Adrenal gland (tissue), 12 donors: Measurements from ENCODE around the gene RAB6B. TPM values are rescaled to one million over a fixed set of nuclear protein-coding genes. Genes with fewer than 3 reads are reported as not detected.

Source experiments
- DNase-seq, 7 donors: peaks; one replicate each; pipeline ENCODE4 v3.0.0-alpha.2; 2019 to 2020
- H3K27ac ChIP-seq, 5 donors: fragments of 200-600 bp; sonication (generic) in 4 of 5; 1 replicate in 3 of 5; 2 replicates in 2 of 5; pipeline versions ENCODE4 v1.5.1 to v1.8.0; 2016 to 2020; ENCODE audit warnings: mild to moderate bottlenecking in 1 of 5
- H3K27me3 ChIP-seq: fragments of 200-600 bp; 2 replicates; pipeline ENCODE4 v1.8.0; 2021
- H3K36me3 ChIP-seq, 2 donors: fragments of 200-600 bp; replicated peaks in 1 of 2; 1 replicate in 1 of 2; 2 replicates in 1 of 2; pipeline versions ENCODE4 v1.5.1 to v1.8.0; 2018 to 2022
- H3K4me1 ChIP-seq, 2 donors: fragments of 200-600 bp; replicated peaks in 1 of 2; 1 replicate in 1 of 2; 2 replicates in 1 of 2; pipeline versions ENCODE4 v1.5.1 to v1.8.0; 2018 to 2021
- H3K4me3 ChIP-seq, 4 donors: fragments of 200-600 bp; sonication (generic) in 3 of 4; one replicate each; pipeline ENCODE4 v1.5.1; 2016 to 2018
- H3K9me3 ChIP-seq, 3 donors: fragments of 200-600 bp; sonication (generic) in 1 of 3; replicated peaks in 1 of 3; 1 replicate in 2 of 3; 2 replicates in 1 of 3; pipeline versions ENCODE4 v1.5.1 to v1.8.0; 2016 to 2021
- POLR2A ChIP-seq, 2 donors: fragments of 450-650 bp; IDR thresholded peaks; one replicate each; pipeline ENCODE4 v1.6.1; 2017; ENCODE audit warnings: antibody characterized with exemption in 2 of 2, mild to moderate bottlenecking in 2 of 2, moderate library complexity in 1 of 2
- WGBS, 4 donors: extraction: QIAGEN DNeasy Blood & Tissue Kit in 2 of 4; methylation state at CpG; one replicate each; pipeline versions ENCODE4 v1.1.5 to v1.1.7; 2013 to 2017; 5-methylcytosine and 5-hydroxymethylcytosine counted together
- intact Hi-C, 2 donors: fragments of 100-400 bp; cut with DNase I; formaldehyde crosslinking; loops; one replicate each; pipeline versions ENCODE4 v1.14.1 to v1.15.0; 2022 to 2023
- polyA plus RNA-seq, 3 donors: library from polyadenylated mRNA; stranded (reverse); fragments of 200-250 nt in 2 of 3; fragments of 350-450 nt in 1 of 3; fragmentation: Illumina TruSeq in 1 of 3; extraction: RNeasy Lipid Tissue Mini Kit (QIAGEN cat#74804) in 1 of 3; gene quantifications; one replicate each; pipeline ENCODE4 v1.2.3, GENCODE V29; 2013 to 2014
- total RNA-seq, 9 donors: library from RNA; depleted of rRNA in 4 of 9; stranded (reverse); fragments of >200 nt in 4 of 9; fragments of 120-200 nt in 1 of 9; fragmentation: NEBNext Ultra II Directional in 1 of 9; extraction: Animal tissue kit (Norgen Biotek cat#: 25700) in 1 of 9; gene quantifications; one replicate each; pipeline versions ENCODE4 v1.1.0 to v1.2.4, GENCODE V29; 2013 to 2023
- TF ChIP-seq, protein P1 (sequence below), 6 experiments: fragments of 450-650 bp in 4 of 6; fragments of 200-600 bp in 2 of 6; sonication (generic) in 1 of 6; IDR thresholded peaks; 1 replicate in 5 of 6; 2 replicates in 1 of 6; pipeline versions ENCODE4 v1.5.1 to v1.8.0; 2016 to 2021; ENCODE audit warnings: antibody characterized with exemption in 6 of 6, mild to moderate bottlenecking in 2 of 6, moderate library complexity in 1 of 6
- donor health status: healthy with polysubstance abuse.
- donor health status: Bipolar disorder and iron deficiency.
- donor health status: DM: yes; HTN: yes; CAD: no.
- donor health status: DM: no; HTN: no; CAD: no.
- donor health status: DM: no; HTN: no; CAD: no.
- donor health status: DM: yes; HTN: yes; CAD: no.

The RAB6B gene
- total and polyA plus RNA-seq, 12 donors: 1.4 to 14.5 (median 4.3) TPM

DNA sequence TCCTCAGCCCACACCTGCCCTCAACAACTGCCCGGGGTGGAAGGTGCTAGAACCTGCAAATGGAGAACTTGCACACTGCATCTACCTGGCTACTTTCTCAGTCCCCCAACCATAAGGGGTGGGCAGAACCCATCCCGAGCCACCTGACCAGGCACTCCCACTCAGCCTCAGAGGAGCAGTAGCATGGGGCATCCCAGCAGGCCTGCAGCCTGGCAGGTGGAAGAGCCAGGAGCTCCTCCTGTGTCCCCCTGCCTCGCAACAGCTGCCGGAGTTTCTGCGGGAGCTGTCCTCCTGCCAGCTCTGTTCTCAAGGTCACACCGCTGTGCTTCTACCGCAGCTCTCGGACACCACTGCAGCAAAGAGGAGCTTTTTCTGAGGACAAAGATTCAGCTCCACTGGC lies 27.5 kb downstream of the RAB6B start:
- H3K36me3 ChIP-seq: no peaks in the 10 kb centered on the region
- no peak overlapping the region for H3K27ac ChIP-seq
- no peaks in the 10 kb centered on the region for H3K27me3 ChIP-seq
- no peaks in the 10 kb centered on the region for H3K9me3 ChIP-seq
- TF ChIP-seq POLR2A (IDR thresholded peaks at IDR 0.05): no peak
- TF ChIP-seq, protein P1, sequence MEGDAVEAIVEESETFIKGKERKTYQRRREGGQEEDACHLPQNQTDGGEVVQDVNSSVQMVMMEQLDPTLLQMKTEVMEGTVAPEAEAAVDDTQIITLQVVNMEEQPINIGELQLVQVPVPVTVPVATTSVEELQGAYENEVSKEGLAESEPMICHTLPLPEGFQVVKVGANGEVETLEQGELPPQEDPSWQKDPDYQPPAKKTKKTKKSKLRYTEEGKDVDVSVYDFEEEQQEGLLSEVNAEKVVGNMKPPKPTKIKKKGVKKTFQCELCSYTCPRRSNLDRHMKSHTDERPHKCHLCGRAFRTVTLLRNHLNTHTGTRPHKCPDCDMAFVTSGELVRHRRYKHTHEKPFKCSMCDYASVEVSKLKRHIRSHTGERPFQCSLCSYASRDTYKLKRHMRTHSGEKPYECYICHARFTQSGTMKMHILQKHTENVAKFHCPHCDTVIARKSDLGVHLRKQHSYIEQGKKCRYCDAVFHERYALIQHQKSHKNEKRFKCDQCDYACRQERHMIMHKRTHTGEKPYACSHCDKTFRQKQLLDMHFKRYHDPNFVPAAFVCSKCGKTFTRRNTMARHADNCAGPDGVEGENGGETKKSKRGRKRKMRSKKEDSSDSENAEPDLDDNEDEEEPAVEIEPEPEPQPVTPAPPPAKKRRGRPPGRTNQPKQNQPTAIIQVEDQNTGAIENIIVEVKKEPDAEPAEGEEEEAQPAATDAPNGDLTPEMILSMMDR (IDR thresholded peaks at IDR 0.05): no peak
- peaks cover 0 to 5% of the 10 kb centered on the region in 2 donors for H3K4me1 ChIP-seq
- WGBS, 4 donors: 40 to 64% (median 52%) methylated on average over 6 to 8 of the region's 8 CpGs
- DNase-seq: peak in 4 of 7 donors; percentile 17 to 45 (median 28)
- intact Hi-C loops: no loop called here
- no peak overlapping the region for H3K4me3 ChIP-seq

DNA sequence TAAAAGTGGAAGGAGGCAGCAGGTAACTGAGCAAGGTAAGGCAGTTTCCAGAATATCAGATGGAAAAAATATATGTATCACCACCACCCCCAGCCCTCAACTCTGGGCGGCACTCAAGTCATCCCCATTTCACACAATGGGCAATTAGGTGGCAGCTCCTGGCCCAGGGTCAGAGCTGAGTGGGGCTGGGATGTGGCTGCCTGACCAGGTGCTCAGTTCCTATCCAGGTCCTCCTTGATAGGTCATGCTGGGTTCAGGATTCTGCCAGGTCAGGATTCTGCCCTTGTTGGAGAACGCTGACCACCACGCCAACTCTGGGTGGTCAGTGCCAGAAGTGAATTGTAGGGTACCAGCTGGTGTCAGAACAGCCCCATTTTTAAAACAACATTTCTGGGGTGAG lies 29.5 kb downstream of the RAB6B start:
- no peak for DNase-seq
- no peak overlapping the region for H3K27ac ChIP-seq
- no peaks in the 10 kb centered on the region for H3K9me3 ChIP-seq
- no peak for TF ChIP-seq POLR2A (IDR thresholded peaks at IDR 0.05)
- TF ChIP-seq, protein P1 (IDR thresholded peaks at IDR 0.05): no peak
- no peak overlapping the region for H3K4me3 ChIP-seq
- H3K27me3 ChIP-seq: no peaks in the 10 kb centered on the region
- intact Hi-C loops: no loop called here
- H3K36me3 ChIP-seq: no peaks in the 10 kb centered on the region
- 95 to 100% (median 99%) methylated on average over 1 to 3 of the region's 3 CpGs for WGBS, 4 donors
- peaks cover 0 to 5% of the 10 kb centered on the region in 2 donors for H3K4me1 ChIP-seq

DNA sequence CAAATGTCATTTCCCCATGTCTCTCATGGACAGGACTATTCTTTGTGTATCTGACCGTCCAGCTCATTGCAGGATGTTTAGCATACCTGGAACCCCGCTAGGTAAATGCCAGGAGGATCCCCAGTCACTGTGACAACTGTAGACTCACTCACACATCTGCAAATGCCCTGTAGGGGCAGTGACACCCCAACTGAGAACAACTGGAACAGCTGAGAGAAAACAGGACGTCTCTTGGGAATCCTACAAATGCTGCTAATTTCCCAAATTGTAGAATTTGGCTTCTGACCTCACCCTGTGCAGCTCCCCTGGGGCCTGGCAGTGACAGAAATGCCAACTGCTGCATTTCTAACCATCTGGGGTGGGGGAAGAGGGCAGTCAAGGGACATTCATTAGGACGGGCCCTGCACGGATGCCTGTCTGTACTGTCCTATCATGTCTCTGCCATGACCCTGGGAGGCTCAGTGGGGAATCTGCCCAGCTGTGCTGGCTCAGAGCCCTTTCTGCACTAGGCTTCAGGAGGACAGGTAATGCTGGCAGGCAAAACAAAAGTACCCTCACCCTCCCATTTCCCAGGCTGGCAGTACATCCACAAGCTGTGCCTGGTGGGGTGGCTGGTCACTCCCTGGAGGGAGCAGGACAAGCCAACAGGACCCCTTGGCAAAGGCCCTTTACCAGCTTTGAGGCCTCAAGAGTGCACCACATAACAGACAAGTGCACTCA lies 30.4 kb downstream of the RAB6B start:
- peaks cover 0 to 5% of the 10 kb centered on the region in 2 donors for H3K4me1 ChIP-seq
- intact Hi-C loops: no loop called here
- no peaks in the 10 kb centered on the region for H3K9me3 ChIP-seq
- 77 to 88% (median 81%) methylated on average over 3 to 5 of the region's 5 CpGs for WGBS, 4 donors
- no peak overlapping the region for H3K27ac ChIP-seq
- TF ChIP-seq POLR2A (IDR thresholded peaks at IDR 0.05): no peak
- H3K36me3 ChIP-seq: no peaks in the 10 kb centered on the region
- no peak overlapping the region for H3K4me3 ChIP-seq
- H3K27me3 ChIP-seq: no peaks in the 10 kb centered on the region
- no peak for DNase-seq

DNA sequence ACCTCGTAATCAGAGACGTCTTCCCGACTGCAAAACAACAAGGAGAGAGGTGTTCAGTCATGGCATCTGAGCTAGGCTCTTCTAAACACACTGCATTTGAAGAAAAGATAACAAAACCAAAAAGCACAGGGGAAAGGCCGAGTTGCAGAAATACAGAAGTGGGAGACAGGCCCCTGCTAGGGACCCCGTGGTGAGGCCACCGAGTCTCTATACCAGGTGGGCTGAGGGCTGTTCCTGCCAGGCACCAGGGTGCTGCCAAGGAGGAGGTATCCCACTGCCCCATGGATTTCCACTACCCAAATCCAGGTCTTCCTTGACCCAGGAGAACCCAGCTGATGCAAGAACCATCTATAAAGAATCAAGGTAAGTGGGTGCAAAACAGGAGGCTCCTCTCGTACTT lies 31.1 kb downstream of the RAB6B start:
- DNase-seq: no peak
- TF ChIP-seq POLR2A (IDR thresholded peaks at IDR 0.05): no peak
- TF ChIP-seq, protein P1 (IDR thresholded peaks at IDR 0.05): no peak

DNA sequence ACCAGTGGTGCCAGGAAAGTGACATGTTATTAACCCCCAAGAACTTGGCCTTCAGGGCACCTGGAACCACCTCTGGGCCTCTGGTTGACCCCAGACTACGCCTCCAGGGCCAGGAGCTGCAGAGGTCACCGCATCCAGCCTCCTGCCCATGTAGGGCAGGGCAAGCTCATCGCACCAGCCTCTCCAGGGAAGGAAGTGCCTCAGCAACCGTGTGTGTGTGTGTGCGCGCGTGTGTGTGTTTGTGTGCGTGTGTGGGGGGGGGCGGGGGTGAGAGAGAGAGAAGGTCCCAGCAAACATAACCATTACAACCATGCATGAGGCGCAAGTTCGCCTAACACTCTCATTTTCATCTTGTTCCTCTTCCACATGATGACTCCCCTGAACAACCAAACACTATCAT lies 31.8 kb downstream of the RAB6B start:
- no peak for DNase-seq
- 75 to 89% (median 80%) methylated on average over 10 to 11 of the region's 11 CpGs for WGBS, 4 donors
- H3K4me3 ChIP-seq: no peak overlapping the region
- TF ChIP-seq, protein P1 (IDR thresholded peaks at IDR 0.05): no peak
- TF ChIP-seq POLR2A (IDR thresholded peaks at IDR 0.05): no peak
- intact Hi-C loops: no loop called here
- no peak overlapping the region for H3K27ac ChIP-seq
- no peaks in the 10 kb centered on the region for H3K9me3 ChIP-seq
- peaks cover 0 to 5% of the 10 kb centered on the region in 2 donors for H3K4me1 ChIP-seq
- H3K27me3 ChIP-seq: no peaks in the 10 kb centered on the region
- no peaks in the 10 kb centered on the region for H3K36me3 ChIP-seq

More for the DNA sequence above, 31.1 kb downstream of the RAB6B start:
- no peak overlapping the region for H3K4me3 ChIP-seq
- H3K27ac ChIP-seq: no peak overlapping the region
- WGBS, 4 donors: 72 to 89% (median 81%) methylated on average over 7 of the region's 7 CpGs
- H3K36me3 ChIP-seq: no peaks in the 10 kb centered on the region
- H3K9me3 ChIP-seq: no peaks in the 10 kb centered on the region
- H3K27me3 ChIP-seq: no peaks in the 10 kb centered on the region
- intact Hi-C loops: no loop called here
- peaks cover 0 to 5% of the 10 kb centered on the region in 2 donors for H3K4me1 ChIP-seq
